HCEC 1CT (cell line): ENCODE data around the gene MEOX2.

Source experiments
- DNase-seq: peaks from one replicate; pipeline ENCODE4 v3.0.0-alpha.2; 2017

MEOX2 gene

DNA sequence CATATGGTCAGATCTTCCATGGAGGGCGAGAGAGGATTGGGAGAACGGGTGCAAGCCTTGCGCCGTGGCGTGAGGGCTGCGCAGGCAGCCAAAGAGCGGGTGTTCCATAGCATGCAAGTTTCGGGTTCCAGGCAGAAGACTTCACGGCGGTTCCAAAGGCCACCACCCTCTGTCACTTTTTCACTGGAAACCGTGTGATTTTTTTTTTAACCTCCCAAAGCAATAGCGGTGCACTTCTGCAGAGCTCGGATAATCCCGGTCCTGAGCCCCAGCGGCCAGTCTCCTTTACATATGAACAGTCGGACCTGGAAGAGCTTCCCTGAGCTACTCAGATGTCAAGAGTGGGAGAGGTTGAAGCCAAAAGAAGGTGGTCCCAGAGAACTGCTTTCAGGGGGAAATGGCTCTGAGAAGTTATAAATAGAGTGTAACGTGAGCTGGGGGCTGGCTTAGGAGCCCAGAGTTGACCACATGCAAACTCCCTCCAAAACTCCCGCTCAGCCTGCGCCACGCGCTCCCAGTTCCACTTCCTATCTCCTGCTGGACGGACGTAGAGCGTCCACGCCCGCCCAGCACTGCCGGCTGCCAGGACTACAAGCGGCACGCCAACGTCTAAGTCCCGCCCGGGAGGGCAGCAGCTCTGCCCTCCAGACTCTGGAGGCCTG, at the start of gene MEOX2:
Gene MEOX2 (minus strand): TSS at position 389 of the 662 bp plus-strand sequence. CDS start 281 bp downstream, at position 108.
- peak; percentile 55 for DNase-seq

DNA sequence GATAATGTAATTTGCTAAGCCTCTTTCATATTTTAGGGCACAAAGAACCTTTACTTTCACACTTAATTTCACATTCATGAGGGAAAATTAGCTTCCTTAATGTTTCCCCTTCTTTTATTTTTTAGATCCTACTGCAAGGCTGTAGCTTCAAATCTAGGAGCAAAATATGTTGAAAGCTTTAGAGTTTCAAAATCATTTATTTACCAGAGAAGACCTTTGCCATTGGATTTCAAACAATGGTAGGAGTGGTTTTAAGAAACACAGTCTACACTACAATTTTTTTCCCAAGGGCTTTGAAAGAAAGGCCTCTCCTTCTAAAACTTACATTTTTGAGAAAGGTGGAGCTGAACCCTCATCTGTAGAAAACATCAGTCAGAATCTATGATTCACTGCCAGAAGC, 43.3 kb upstream of the MEOX2 start:
- DNase-seq, result no peak

DNA sequence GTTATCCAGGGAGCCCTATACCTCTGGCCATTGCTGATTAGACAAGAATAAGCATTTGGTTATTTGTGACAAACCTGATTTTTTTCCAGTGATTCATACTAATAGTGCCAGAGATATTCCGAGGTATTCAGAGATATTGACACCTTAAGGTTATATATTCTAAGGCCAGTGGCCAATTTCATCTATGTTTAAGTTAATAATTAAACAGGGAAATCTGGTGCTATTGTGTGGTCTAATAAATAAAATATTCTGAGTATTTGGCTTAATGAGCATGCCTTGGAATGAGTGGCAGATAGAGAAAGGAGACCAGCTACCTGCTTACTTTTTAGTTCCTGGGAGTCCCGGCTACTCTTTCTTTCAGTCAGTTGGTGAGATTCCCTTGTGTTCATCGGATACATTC, 38.6 kb upstream of the MEOX2 start:
- DNase-seq, result no peak

DNA sequence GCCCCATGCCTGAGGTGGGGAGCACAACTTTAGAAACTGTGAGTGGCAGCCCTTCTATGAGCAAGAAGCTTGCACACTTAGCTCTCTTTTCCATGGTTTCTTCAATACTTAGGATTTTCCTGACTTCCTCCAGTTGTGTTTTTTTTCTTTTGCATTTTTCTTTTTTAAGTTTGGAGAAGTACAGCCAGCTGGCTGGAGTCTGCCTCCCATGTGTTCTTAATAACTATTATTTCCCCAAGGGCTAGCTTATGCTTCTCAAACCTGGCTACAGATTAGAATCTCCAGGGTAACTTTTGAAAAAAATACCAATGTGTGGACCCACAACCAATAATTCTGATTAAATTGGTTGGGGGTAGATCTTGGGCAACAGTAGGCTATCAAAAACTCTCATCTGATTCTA, 37.4 kb upstream of the MEOX2 start:
- no peak for DNase-seq

DNA sequence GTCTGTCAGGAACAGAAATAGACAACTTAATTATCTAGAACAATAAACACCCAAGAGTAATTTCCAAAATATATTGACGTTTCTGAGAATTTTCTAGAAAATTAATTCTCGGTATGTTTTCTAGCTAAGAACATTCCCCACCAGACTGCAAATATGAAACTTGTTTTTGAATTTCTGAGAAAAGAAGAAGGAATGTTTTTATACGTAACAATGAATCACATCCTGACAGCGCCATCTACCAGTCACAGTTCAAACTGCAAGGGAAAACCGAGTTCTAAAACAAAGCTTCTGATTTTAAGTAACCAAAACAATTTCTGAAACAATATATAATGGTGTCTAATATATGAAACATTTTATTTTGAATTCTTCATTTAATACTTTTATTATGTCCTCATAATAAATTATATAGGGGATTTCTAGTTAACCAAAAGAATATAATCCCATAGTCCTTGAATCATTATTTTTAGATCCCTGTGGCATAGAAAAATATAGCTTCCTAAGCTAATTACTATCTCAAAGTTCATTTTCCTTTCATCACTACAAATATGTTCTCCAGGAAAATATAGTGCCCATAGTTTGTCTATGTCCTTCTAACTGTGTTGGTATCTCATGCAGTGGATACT, 34.5 kb upstream of the MEOX2 start:
- DNase-seq, result peak; percentile 42

DNA sequence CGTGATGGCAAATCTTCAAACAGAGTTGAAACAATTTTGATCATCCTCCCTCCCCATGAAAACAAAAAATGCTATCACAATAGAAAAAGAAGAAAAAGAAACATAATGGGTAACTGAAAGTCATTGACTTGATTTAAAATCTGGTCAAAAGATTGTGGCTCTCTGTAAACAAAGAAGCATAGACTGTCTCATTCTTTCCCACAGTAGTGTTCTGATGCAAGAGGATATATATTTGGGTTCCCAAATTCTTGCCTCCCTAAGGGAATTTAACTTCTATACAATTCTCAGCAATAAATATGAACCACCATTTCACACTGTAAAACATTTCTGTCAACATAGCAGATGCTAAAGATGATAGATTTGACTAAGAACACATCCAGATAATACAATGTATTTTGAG, 32.8 kb upstream of the MEOX2 start:
- DNase-seq, result no peak

DNA sequence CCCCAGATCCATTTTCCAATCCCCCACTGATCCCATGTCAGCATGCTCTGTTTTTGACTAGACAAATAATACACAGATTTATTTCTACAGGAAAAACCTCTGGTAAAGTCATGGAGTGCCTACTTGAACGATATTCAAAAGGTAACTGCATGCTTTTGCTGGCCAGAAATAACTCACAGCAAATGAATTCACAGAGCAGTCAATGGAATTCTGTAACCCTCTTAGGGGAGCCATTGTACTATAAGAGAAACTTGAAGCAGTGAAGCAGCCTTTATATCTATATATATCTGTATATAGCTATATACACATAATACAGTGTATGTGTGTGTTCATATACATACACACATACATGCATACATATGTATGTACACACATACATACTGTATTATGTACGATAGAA, 29.0 kb upstream of the MEOX2 start:
- no peak for DNase-seq

DNA sequence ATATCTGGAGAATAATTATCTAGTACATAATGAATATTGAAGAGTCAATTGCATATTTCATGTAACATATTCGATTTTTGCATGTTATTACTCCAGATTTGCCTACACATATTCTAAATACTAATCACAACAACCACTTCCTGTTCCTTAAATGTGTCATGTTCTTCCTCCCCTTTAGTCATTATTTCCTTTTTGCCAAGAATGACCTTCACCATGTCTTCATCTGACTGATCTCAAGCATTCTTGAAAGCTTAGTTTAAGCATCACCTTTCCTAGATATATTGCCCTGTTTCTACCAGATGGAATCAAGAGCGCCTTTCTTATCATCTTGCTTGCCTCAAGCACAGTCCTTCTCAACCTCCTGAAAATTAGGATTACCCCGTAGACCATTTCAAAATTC, 23.5 kb upstream of the MEOX2 start:
- DNase-seq, result peak; percentile 61

DNA sequence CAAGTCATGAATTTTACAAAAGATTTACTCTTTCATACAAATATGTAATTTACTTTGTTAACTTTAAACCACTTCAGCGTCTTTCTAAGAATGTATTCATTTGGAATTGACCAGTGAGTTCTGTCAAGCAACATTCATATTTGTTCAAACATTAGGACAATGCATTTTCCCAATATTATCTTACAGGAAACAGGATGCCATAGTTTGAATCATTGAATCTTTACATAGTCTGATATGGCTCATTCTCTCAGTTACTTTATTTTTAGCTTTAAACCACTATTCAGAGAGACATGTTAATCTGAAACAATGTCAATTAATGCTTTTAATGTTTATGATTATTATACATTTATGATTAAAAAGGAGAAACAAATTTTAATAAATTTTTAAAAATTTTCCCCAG, 21.1 kb upstream of the MEOX2 start:
- no peak for DNase-seq

DNA sequence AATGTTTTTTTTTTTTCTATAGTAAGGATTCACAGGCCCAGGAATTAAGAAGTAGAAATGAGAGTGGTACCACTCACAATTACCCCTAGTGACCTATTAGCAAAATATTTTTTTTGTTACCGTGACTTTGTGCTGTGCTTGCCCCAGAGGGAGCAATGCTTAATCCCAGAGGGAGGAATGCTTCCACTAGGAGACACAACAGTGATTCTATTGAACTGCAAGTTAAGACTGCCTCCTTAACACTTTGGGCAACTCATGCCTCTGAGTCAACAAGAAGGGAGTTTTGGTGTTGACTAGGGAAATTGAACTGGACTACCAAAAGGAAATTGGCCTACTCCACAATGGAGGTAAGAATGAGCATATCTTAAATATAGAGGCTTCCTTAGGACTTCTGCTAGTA, 17.2 kb upstream of the MEOX2 start:
- no peak for DNase-seq

DNA sequence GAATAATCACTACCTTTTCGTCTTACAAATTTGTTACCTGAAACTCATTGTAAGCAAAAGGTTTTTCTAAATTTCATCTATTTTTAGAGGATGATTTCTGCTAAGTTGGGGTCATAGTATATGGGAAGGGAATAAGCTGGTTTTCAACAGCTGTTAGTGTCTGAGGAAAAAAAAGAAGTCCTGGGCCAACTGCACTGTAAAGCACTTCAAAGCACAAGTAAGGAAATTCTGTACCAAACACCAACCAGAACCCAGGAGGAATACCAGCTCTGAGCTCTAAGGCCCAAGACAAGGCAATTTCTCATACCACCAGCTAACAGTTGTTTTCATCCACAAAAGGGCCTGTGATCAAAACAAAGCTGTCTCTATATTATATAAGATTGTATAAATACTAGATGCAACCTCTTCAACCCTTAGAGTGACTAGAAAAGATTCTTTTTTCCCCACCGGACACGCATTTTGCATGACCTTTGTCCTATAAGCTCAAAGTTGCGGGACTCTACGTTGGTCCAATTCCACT, 6.1 kb upstream of the MEOX2 start:
- DNase-seq, result no peak

DNA sequence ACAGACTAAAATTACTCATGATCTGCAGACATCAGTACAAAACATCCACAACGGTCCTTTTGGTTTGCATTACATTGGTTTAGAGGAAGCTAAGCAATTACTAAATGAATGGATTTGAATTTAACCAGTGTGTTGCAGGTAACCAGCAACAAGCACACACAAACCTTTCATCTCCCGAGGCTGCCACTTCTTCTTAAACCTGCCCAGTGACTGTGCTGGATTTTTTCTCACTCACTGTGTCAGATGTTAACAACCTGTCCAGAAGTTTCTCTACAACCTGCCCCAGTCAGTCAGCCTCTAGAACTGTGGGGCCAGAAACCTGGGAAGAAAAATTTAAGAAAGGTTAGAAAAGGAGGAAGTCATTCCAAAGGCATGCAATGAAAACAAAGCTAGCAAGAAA, 2.4 kb upstream of the MEOX2 start:
- DNase-seq, result no peak

DNA sequence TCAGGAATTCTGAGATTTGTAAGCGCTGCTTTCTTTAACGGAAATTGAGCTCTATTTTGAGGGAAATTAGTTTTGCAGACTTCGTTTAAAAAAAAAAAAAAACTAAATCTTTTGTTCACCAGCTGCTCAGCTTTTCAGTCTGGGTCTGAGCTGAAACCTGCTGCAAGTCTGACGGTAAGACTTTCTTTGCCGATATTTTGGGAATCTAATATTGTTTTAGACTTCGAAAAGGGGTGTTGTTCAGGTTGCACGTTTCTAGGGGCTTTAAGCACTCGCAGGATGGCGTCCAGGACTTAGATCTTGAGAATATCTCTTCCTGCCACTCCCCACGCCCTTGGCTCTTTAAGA, 1.8 kb upstream of the MEOX2 start:
- no peak for DNase-seq

DNA sequence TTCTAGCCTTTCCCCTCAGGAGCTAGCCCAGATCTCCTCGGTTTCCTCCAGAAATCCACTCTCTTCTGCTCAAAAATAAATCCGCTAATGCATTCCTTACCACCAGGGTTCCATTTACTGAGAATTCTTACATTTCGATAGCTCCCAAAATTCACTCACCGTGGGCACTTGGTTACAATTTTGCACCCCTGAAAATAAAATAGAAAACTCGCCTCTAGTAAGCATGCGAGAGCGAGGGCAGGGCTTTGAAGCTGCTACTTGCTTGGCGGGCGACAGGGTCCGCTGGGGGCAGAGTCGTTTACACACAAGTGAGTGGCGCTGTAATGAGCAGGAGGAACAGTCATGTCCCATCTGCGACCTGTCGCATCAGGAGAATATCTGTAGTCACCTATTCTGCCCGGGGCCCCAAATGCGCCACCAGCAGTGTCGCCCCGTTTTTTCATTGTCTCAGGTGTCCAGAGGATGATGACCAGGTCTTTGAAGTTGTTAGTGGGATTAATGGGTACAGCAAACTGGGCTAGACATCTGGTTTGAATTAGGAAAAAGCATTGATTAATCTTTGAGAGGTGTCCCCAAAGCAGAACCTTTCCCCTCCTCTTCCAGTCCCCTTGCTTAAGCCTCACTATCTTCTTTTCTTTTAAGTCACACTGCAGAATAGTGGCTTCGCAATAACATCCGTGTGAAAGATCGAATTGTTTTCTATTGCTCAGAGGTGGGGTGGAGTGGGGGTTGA, 1.2 kb upstream of the MEOX2 start:
- no peak for DNase-seq

DNA sequence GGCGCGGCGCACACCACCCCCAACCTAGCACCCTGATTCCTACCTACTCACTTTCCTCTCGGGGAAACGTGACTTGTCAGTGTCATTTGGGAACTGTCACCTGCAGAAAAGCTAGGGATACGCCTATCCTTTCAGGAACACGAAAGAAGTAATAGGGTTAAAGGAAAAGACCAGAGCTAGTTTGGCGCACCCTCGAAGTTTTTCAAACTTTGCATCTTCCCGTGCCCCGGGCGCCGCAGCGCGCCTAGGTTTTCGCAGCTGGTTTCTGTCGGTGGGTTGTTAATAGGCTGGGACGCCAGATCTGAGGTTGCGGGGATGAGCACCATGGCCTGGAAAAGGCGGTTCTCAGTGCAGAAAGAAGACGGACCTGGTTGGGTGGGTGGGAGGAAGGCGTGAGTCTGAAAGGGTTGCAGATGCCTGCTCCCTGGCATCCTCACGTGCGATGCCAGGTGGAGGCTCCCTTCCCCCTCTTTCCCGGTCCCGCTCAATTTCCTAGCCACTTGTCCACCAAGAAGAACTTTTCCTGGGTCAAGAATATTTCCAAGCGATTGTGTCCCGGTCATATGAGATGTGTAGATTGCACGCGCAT, 568 bp upstream of the MEOX2 start:
- no peak for DNase-seq

DNA sequence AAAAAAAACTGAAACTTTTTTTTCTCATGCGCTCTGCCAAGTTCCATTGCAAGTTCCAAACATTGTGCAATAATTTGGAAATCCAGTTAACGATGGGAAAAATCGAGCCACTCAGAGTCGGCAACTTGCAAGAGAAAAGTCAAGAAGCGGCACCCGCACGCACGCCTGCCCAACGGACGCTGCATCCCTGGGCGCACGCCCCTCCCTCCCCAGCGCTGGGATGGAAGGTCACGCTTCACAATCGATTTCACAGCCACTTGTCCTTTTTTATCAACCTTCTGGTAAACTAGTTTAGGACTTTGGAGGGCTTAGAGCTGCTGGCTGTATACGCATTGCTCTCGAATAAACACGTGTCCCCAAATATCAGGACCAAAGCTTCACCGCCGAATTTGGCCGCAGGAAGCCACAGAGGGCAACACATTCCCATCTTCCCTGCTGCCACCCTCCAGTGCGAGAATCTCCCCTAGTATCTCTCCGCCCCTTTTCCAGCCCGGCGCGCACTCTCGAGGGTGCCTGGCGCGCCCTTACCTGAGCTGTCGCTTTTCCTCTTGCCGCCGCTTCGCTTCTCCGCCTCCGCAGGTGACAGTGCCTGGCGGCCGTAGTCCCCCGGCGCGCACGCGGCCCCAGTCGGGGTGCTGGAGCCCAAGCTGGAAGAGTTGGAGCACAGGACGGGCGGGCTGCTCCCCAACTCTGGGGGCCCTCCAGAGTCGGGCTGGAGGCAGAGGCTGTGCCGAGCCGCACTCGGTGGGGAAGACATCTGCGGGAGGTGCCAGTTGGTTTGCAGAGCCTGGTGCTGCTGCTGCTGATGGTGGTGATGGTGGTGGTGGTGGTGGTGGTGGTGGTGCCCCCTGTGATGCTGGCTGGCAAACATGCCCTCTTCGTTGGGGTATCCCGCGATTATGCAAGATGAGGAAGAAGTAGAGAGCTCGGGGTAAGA, 857 bp downstream of the MEOX2 start:
- DNase-seq, result peak; percentile 52

DNA sequence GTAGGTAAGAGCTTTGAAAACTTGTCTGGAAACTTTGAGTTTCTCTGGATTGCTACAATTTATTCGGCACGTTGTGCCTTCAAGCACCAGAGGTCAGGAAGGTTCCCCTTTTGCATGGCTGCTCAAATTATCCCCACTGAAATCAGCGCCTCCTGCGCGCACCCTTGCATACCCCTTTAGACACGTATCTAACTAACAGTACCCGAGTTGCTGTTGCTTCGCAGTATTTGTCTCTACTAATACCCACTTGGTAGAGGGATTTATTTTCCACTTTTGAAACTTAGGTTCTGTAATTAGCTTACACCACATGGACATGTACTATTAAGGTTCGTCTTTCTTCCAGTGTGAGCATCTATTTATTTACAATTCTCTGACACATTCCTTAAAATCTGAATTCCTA, 1.6 kb downstream of the MEOX2 start:
- DNase-seq, result no peak

DNA sequence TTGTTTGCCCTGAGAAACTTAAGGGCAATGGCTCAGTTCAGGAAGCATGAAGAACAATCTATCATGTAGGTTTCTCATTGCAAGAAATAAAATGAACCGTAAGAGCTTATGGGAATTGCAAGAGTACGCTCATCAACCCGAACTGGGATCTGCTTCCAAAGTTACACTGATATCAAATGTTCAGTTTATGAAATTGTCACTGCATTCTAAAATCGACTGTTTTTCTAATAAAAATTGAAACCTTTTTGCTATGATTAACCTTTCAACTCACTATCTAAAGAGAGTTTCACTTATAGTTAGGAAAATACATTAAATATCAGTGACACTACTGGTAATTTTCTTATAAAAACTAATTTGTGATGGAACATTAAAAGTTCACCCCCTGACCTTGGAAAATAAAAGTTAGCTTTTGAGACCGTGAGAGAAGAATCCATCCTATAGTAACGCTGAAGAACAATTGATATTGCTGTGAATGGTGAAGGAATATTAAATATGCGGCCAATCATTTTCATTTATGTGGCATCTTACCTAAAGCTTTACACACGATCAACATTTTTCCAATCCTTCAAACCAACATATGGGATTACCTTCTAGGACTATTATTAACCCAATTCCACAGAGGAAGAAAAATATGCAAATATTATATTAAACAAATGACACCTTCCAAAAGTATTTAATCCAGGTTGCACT, 2.2 kb downstream of the MEOX2 start:
- DNase-seq, result no peak

DNA sequence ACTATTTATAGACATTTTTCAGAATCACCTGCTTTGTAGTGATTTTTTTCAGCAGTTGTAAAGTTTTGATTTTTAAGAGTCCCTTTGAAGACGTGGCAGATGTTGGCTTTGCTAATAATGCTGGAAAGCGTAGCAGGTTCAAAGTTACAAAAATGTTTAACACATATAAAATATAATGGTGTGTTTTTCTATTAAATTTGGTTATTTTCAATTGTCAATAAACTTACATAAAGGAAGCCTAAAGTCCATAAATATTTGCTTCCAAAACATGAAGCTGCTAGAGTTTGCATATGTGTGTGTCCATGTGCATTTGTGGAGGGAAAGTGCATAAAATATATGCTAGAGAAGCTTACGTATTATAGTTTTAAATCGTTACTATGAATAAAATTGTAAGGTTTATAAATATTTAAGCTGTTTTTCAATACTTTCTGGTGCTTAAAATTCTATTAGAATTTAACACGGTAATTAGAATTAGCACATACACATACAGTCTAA, 3.7 kb downstream of the MEOX2 start:
- no peak for DNase-seq

DNA sequence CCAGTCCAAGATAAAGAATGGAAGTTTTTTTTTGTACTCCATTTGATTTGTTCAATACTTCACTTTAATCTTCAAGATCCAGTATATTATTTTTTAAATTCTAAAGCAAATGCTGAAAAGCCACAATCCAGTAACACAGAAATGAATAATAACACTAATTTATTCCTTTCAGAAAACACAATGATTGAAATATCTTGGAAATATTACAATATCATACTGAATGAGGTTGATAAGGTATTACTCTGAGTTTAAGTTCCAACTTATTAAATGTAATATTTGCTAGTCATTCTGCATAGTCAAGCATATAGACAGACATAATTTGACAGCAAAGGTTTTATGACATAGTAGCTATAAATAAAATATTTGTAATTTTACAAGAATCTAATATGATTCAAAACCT, 4.4 kb downstream of the MEOX2 start:
- DNase-seq, result no peak

DNA sequence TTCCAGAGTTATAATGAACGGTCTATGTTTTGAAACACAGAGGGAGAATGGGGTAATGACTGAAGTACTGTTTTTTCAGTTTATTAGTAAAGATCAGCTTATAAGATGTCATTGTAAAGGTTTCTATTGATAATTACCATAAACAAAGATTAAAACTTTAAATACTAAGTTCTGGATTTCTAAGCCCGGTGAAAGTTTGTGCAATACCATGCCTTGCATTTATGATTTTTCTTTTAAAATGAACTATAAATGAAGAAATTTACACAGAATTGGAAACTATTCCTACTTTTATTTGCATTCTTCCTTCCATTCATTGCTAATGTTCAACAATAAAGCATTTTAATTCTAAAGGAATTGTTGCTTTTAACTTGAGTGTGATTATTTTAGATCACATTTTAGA, 4.9 kb downstream of the MEOX2 start:
- no peak for DNase-seq

DNA sequence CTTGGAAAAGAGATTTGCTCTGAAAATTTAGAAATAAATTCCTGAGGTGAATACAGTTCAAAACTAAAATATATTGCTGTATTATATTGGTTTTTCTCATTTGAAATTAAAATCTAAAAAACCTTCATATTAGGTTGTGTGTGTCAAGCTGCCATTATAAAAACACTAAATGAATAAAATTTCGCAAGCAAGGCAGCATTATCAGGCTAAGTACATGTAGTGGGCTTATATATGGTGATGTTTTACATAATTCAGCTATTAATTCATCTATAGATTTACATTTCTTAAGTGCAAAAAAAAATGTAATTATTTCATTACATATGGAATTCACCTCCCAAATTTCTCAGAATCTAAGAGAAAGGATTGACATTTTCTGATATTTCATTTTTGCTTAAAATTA, 5.3 kb downstream of the MEOX2 start:
- DNase-seq, result no peak
